HG02973 (cell line): ENCODE data around the gene PRSS2.
A peak's percentile ranks its signal among the peaks of the same experiment; 100 is the strongest.

ENCODE experiments used
- ATAC-seq: cut with Tn5 transposase; IDR thresholded peaks from one replicate; pipeline ENCODE4 v1.9.1; 2021; ENCODE audit warnings: moderate library complexity; ENCODE audit not compliant: unreplicated experiment

PRSS2 gene

DNA sequence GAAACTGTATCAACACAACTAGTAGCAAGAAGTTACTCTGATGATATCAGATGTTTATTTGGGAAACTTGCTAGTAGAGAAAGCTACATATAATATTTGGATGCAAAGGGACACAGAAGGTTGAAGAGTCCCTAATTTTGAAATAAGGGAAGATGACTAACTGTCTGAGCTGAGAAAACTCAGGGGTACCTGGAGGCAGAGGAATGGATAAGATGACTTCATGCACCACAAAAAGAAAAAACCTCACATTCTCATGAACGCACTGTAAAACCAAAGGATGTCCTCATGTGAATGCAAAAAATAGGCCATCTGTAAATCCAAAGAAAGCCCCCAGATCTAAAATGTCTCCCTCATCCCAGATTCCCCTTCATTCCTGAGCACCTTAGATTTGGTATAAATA, 29.3 kb downstream of the PRSS2 start:
- no peak for ATAC-seq

DNA sequence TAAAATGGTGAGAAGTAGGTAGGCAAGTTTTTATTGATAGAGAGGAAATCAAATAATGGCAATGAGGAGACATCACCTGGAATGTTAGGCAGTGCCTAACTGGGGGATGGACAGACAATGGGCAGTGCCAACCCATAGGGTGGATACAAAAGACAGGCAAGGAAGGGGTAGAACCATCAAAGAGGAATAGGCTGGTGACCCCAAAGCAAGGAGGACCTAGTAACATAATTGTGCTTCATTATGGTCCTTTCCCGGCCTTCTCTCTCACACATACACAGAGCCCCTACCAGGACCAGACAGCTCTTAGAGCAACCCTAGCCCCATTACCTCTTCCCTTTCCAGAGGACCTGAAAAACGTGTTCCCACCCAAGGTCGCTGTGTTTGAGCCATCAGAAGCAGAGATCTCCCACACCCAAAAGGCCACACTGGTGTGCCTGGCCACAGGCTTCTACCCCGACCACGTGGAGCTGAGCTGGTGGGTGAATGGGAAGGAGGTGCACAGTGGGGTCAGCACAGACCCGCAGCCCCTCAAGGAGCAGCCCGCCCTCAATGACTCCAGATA, 30.0 kb downstream of the PRSS2 start:
- ATAC-seq, result no peak

GRCh38 chr7:142801601-142802295, 31.0 kb downstream of the PRSS2 start:
- no peak for ATAC-seq

GRCh38 chr7:142802301-142802700, 31.5 kb downstream of the PRSS2 start:
- ATAC-seq, result no peak

- no peak for ATAC-seq
Observed at GRCh38 chr7:142803901-142804300, 33.1 kb downstream of the PRSS2 start.

DNA sequence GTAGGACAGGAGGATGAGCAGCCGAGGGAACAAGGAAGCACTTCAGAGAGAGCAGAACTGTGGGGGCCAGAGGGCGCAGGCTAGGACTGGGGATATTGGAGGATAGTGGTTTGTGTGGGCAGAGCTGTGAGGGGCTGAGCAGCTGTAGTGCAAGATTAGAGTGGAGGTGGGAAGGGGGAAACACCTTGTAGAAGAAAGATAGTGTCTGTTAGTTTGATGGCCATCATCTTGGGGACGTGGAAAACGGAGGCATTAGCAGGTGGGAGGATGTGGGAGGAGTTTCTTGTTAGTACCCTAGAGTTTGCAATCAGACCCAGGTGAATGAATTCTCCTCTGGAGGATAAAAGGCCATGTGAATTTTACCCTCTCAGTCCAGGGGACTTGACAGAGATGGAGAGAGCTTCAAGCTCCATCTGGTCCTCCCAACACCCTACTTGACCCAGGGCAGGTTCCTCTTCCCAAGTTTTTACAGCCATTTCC, 34.0 kb downstream of the PRSS2 start:
- no peak for ATAC-seq

DNA sequence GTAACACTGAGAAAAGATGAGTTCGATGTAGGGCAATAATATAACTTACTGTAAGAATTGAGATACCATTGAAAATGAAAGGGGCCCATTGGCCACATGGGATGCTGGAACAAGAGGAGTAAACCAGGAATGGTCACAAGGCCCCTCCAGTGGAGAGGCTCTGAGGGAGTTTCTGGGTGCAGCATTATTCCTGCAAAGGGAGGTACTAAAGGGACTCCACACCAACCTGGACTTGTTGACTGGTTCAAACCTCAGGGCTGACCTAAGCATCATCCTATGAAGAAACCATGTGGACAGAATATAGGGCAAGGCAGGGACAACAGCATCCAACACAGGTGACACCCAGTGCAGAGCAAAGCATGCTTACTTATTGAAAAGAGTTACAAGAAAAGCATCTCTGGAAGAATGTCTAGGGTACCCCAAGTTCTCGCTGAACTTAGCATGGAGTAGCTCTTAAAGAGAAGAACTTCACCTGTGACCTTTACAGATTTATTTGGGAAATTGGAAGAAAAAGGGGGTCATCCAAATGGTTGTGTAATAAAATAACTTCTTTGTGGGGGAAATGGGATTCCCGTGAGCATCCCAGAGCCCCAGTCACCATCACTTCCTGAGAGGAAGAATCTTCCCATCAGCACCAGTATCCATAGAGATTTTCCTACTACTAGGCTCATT, 34.7 kb downstream of the PRSS2 start:
- ATAC-seq, result no peak

GRCh38 chr7:142806022-142806356, 35.2 kb downstream of the PRSS2 start:
- no peak for ATAC-seq

DNA sequence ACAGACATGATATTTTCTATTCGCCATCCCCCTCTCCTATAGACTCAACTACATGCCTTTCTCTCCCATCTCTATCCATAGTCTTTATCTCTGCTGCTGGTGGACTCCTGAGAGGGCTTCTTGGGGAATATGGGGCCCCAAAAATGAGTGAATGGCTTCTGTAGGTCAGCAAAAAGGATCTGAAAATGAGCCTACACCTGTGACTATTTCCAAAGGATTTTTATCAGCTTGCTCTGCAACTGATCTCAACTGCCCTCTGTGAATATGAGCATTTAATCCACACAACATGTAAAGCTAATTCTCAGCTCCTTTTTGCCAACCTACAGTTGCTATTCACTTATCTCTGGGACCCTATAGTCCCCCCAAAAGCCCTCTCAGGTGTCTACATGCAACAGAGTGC, 36.2 kb downstream of the PRSS2 start:
- no peak for ATAC-seq

DNA sequence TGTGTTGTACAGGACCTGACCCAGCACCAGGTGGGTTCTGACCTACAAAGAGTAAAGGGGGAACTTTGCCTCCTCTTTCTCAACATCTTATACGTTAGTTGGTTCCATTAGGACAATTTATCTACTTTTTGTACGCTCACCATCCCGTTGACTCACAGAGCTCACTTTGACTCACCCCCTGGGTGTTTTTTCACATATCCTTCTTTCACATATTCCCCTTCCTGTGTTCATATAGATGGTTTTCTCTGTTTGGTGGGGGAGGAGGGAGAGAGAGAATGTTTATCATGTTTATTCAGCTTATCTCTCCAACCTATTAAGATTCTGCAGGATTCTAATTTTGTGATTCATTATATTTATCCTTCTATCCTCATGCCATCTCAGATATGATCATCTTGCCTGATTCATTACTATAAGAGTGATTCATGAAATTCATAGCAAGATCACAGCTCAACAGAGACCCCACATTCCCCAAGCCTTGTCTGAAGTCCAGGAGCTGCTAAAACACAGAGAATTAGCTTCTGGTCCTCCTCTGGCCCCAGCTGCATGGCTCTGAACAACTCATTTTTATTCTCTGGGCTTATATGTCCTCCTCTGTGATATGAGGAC, 37.2 kb downstream of the PRSS2 start:
- ATAC-seq, result peak; percentile 13

GRCh38 chr7:142808461-142808801, 37.7 kb downstream of the PRSS2 start:
- peak; percentile 27 for ATAC-seq

GRCh38 chr7:142808802-142809583, 38.2 kb downstream of the PRSS2 start:
- ATAC-seq, result peak; percentile 89

GRCh38 chr7:142809671-142810070, 38.9 kb downstream of the PRSS2 start:
- peak; percentile 0 for ATAC-seq

DNA sequence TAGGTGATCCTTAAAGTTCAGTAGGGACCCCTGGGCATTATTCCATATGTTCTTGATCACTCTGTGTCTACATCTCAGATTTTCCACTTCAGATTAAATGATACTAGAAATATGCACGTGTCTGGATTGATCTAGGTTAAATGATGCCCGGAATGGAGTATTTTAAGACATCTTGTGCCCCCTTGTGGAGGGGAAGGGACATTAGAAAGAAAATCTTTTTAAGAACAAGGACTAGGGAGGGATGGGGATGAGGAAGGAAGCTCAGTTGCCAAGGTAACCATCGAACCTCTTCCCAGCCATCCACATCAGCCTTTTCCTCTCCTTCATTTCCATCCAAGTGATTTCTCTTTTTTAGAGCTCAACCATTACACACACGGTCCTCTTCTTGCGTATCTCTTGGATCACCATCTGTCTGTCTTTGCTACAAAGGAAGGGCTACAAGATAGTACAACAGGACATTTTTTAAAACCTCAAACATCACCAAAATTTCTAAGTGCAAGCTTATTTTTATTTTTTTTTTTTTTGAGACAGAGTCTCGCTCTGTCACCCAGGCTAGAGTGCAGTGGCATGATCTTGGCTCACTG, 40.5 kb downstream of the PRSS2 start:
- no peak for ATAC-seq

DNA sequence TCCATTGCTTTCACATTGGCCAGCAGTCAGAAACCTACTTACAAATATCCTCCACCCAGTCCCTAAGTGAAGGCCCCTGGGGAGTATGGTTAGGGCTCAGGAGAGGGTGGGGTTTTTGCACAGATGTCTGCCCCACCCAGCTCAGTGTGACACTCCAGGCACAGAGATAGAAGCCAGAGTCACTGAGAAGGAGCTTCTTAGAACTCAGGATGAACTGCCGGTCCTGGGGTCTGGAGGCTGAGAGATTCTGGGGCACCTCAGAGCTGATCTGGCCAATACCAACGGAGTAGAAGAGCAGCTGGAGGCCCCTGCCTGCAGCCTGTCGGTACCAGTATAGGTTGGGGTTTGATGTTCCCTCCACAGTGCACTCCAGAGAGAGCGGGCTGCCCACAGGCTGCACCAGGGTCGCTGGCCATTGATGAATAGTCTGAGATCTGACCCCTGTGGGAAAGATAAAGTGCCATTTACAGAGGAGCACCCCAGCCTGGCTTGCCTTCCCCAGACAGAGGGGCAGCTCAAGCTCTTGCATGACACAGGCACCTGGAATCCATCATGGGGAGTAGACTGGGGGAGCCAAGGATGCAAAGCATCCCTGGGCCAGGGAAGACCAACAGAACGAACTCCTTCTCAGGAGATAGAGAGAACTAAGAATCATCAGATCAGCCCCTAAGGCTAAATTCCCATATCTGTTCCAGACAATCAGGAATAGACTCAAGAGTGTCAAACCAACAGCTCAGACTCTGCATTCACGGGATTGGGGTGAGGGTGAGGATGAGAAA, 41.9 kb downstream of the PRSS2 start:
- ATAC-seq, result no peak

- no peak for ATAC-seq
Observed at GRCh38 chr7:142813226-142813625, 42.5 kb downstream of the PRSS2 start.

- ATAC-seq, result no peak
Observed at GRCh38 chr7:142813699-142814098, 42.9 kb downstream of the PRSS2 start.

GRCh38 chr7:142814451-142814850, 43.7 kb downstream of the PRSS2 start:
- ATAC-seq, result no peak

DNA sequence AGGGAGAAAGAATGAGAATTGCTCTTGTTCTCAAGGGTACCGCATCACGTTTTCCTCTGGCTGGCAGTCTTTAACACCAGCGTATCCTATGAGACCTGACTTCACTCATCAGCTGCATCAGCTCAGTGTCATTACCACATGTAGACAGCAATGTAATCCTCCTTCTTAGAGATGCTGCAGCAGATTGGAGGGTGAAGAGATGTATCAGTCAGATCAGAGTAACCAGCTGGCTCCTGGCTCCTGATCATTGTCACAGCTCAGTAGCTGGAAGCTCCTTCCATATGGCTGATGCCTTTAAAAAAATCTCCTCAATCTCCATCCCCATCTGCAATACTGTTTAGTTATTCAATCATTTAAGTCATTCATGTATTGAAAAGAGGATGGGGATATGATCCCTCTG, 44.4 kb downstream of the PRSS2 start:
- ATAC-seq, result no peak

DNA sequence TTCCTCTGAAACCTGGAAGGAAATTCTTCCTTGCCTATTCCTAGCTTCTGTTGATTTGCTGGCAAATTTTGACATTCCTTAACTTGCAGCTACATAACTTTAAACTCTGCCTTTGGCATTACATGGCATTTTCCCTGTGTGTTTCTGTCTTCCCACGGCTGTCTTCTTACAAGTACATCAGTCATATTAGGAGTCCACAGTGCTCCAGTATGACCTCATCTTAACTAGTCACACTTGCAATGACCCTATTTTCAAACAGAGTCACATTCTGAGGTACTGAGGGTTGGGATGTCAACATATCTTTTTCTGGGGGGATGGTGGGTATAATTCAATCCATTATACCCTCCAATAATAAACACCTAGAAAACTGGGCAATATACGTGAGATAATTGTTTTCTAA, 46.7 kb downstream of the PRSS2 start:
- no peak for ATAC-seq
